Neural cell (in vitro differentiated cells): ENCODE results near the gene ALDH7A1. TPM values are rescaled to one million over a fixed set of nuclear protein-coding genes. Genes with fewer than 3 reads are reported as not detected.

Source experiments
- H2AFZ ChIP-seq: fragments of 200-600, 300-800 bp; sonication (generic), shearing (Covaris generic); 2 replicates; pipeline ENCODE4 v1.6.0; 2014; ENCODE audit warnings: low read depth, mild to moderate bottlenecking, antibody characterized with exemption, low read length, moderate library complexity
- H3F3A ChIP-seq: fragments of 200-600 bp; shearing (Covaris generic); 2 replicates; pipeline ENCODE4 v1.6.1; 2016; ENCODE audit warnings: mild to moderate bottlenecking, moderate library complexity, mixed read lengths, antibody characterized with exemption, low read length; ENCODE audit not compliant: insufficient read depth, poor library complexity, severe bottlenecking
- H3K27ac ChIP-seq: fragments of 200-600, 300-800 bp; sonication (generic), shearing (Covaris generic); 2 replicates; pipeline ENCODE4 v1.5.1; 2014; ENCODE audit warnings: mild to moderate bottlenecking, low read length, moderate library complexity
- H3K27me3 ChIP-seq: fragments of 300-800, 200-600 bp; sonication (generic), shearing (Covaris generic); 2 replicates; pipeline ENCODE4 v1.6.0; 2014; ENCODE audit warnings: mild to moderate bottlenecking, low read depth, low read length, moderate library complexity; ENCODE audit not compliant: insufficient read depth
- H3K36me3 ChIP-seq: fragments of 300-800, 200-600 bp; sonication (generic), shearing (Covaris generic); 2 replicates; pipeline ENCODE4 v1.5.1; 2014; ENCODE audit warnings: mild to moderate bottlenecking, antibody characterized with exemption, low read length, moderate library complexity; ENCODE audit not compliant: insufficient read depth
- H3K4me2 ChIP-seq: fragments of 300-800, 200-600 bp; sonication (generic), shearing (Covaris generic); 2 replicates; pipeline ENCODE4 v1.6.0; 2014; ENCODE audit warnings: mild to moderate bottlenecking, low read length
- H3K4me3 ChIP-seq: fragments of 300-800, 200-600 bp; sonication (generic), shearing (Covaris generic); 2 replicates; pipeline ENCODE4 v1.5.1; 2014; ENCODE audit warnings: mild to moderate bottlenecking, low read length, moderate library complexity
- H3K79me2 ChIP-seq: fragments of 200-600 bp; shearing (Covaris generic); replicated peaks from 2 replicates; pipeline ENCODE4 v1.6.0; 2014; ENCODE audit warnings: mild to moderate bottlenecking, low read length, moderate library complexity; ENCODE audit not compliant: insufficient read depth
- H3K9ac ChIP-seq: fragments of 300-800, 200-600 bp; sonication (generic), shearing (Covaris generic); 2 replicates; pipeline ENCODE4 v1.6.1; 2016; ENCODE audit warnings: mild to moderate bottlenecking, low read length, mixed read lengths
- H3K9me2 ChIP-seq: fragments of 200-600 bp; shearing (Covaris generic); 2 replicates; pipeline ENCODE4 v1.6.1; 2016; ENCODE audit warnings: mild to moderate bottlenecking, low read length, mixed read lengths; ENCODE audit not compliant: insufficient read depth
- H3K9me3 ChIP-seq: fragments of 200-600, 300-800 bp; sonication (generic), shearing (Covaris generic); 2 replicates; pipeline ENCODE4 v1.6.1; 2016; ENCODE audit warnings: mild to moderate bottlenecking, mixed run types, low read length, moderate library complexity, mixed read lengths
- H4K20me1 ChIP-seq: fragments of 200-600 bp; shearing (Covaris generic); 2 replicates; pipeline ENCODE4 v1.6.1; 2016; ENCODE audit warnings: mild to moderate bottlenecking, mixed run types; ENCODE audit not compliant: insufficient read depth
- EP300 ChIP-seq: fragments of 450-650 bp; conservative IDR thresholded peaks from 2 replicates; pipeline ENCODE4 v1.6.1; 2014; ENCODE audit warnings: antibody characterized with exemption, mild to moderate bottlenecking, moderate library complexity; ENCODE audit not compliant: poor library complexity, severe bottlenecking
- EZH2 ChIP-seq: fragments of 200-600, 300-800 bp; shearing (Covaris generic), sonication (generic); IDR thresholded peaks from 2 replicates; pipeline ENCODE4 v1.6.1; 2014; ENCODE audit warnings: antibody characterized with exemption, low read length, borderline replicate concordance, mild to moderate bottlenecking; ENCODE audit not compliant: insufficient read depth, poor library complexity, severe bottlenecking
- MXI1 ChIP-seq: fragments of 450-650 bp; conservative IDR thresholded peaks from 2 replicates; pipeline ENCODE4 v1.6.1; 2014; ENCODE audit warnings: antibody characterized with exemption, mild to moderate bottlenecking; ENCODE audit not compliant: poor library complexity, severe bottlenecking
- POLR2AphosphoS5 ChIP-seq: IDR thresholded peaks from 2 replicates; pipeline ENCODE4 v1.6.1; 2012
- RAD21 ChIP-seq: fragments of 450-650 bp; conservative IDR thresholded peaks from 2 replicates; pipeline ENCODE4 v1.6.1; 2014; ENCODE audit warnings: antibody characterized with exemption, mild to moderate bottlenecking, moderate library complexity
- SMC3 ChIP-seq: fragments of 450-650 bp; conservative IDR thresholded peaks from 2 replicates; pipeline ENCODE4 v1.6.1; 2014; ENCODE audit warnings: antibody characterized with exemption, mild to moderate bottlenecking, moderate library complexity; ENCODE audit not compliant: poor library complexity
- TAF1 ChIP-seq: IDR thresholded peaks from 2 replicates; pipeline ENCODE4 v1.6.1; 2012; ENCODE audit warnings: low read depth
- polyA plus RNA-seq: library from polyadenylated mRNA; depleted of rRNA; stranded (reverse); fragments of >200 nt; gene quantifications from 2 replicates; pipeline ENCODE4 v1.2.3, GENCODE V29; 2014
- TF ChIP-seq, protein P1 (sequence below): IDR thresholded peaks from 2 replicates; pipeline ENCODE4 v1.6.1; 2012; ENCODE audit warnings: borderline replicate concordance
- TF ChIP-seq, protein P2 (sequence below): fragments of 450-650 bp; IDR thresholded peaks from 2 replicates; pipeline ENCODE4 v1.5.1; 2014; ENCODE audit warnings: antibody characterized with exemption, mild to moderate bottlenecking, moderate library complexity; ENCODE audit not compliant: poor library complexity, severe bottlenecking

The ALDH7A1 gene
- polyA plus RNA-seq, 1 donor from 2014 or later, result 23.4 TPM

DNA sequence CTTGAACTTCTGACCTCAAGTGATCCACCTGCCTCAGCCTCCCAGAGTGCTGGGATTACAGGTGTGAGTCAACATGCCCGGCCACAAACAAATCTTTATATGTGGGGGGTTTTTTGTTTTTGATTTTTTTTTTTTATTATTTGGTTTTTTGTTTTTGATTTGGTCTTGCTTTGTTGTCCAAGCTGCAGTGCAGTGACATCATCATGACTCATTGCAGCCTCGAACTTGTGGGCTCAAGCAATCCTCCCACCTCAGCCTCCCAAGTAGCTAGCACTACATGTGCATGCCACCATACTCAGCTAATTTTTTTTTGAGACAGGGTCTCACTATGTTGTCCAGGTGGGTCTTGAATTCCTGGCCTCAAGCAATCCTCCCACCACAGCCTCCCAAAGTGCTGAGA, 42.4 kb downstream of the ALDH7A1 start:
- H3K36me3 ChIP-seq, result no peaks in the 10 kb centered on the region

DNA sequence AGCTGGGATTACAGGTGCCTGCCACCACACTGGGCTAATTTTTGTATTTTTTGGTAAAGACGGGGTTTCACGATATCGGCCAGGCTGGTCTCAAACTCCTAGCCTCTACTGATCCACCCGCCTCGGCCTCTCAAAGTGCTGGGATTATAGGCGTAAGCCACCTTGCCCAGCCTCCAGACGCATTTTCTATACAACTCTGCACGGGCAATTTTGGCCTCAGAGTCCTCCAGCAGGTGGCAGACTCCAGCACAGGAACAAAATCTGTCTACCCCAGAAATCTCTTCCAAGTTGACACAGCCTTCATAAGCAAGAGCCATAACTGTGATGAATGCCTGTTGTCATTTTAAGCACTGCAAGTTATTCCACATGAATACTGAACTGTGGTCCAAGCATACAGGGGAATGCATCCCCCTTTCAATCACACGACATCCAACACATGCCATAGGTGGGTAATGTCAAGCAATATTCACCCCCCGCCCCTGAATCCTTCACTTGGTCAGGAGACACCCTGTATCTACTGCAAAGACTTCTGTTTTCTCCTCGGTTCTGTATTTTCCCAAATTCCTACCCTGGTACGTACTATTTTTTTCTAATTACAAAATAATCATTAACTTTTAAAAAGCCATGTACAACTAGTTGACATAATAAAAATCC, 50.8 kb downstream of the ALDH7A1 start:
- Histone ChIP-seq H3K27me3 (no peaks in the 10 kb centered on the region), H4K20me1 (no peaks in the 10 kb centered on the region), H3K9me2 (no peaks in the 10 kb centered on the region), H3K4me2 (no peak overlapping the region), H3K9me3 (no peaks in the 10 kb centered on the region), H3F3A (no peaks in the 10 kb centered on the region), H2AFZ (no peak overlapping the region), H3K9ac (no peak overlapping the region), H3K79me2 (no peaks in the 10 kb centered on the region), H3K4me3 (no peak overlapping the region), H3K27ac (no peak overlapping the region), H3K36me3 (no peaks in the 10 kb centered on the region)
- TF ChIP-seq EP300 (no peak), RAD21 (no peak), MXI1 (no peak), TAF1 (no peak), EZH2 (no peak), SMC3 (no peak), POLR2AphosphoS5 (no peak)
- TF ChIP-seq, protein P1, sequence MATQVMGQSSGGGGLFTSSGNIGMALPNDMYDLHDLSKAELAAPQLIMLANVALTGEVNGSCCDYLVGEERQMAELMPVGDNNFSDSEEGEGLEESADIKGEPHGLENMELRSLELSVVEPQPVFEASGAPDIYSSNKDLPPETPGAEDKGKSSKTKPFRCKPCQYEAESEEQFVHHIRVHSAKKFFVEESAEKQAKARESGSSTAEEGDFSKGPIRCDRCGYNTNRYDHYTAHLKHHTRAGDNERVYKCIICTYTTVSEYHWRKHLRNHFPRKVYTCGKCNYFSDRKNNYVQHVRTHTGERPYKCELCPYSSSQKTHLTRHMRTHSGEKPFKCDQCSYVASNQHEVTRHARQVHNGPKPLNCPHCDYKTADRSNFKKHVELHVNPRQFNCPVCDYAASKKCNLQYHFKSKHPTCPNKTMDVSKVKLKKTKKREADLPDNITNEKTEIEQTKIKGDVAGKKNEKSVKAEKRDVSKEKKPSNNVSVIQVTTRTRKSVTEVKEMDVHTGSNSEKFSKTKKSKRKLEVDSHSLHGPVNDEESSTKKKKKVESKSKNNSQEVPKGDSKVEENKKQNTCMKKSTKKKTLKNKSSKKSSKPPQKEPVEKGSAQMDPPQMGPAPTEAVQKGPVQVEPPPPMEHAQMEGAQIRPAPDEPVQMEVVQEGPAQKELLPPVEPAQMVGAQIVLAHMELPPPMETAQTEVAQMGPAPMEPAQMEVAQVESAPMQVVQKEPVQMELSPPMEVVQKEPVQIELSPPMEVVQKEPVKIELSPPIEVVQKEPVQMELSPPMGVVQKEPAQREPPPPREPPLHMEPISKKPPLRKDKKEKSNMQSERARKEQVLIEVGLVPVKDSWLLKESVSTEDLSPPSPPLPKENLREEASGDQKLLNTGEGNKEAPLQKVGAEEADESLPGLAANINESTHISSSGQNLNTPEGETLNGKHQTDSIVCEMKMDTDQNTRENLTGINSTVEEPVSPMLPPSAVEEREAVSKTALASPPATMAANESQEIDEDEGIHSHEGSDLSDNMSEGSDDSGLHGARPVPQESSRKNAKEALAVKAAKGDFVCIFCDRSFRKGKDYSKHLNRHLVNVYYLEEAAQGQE, result no peak
- TF ChIP-seq, protein P2, sequence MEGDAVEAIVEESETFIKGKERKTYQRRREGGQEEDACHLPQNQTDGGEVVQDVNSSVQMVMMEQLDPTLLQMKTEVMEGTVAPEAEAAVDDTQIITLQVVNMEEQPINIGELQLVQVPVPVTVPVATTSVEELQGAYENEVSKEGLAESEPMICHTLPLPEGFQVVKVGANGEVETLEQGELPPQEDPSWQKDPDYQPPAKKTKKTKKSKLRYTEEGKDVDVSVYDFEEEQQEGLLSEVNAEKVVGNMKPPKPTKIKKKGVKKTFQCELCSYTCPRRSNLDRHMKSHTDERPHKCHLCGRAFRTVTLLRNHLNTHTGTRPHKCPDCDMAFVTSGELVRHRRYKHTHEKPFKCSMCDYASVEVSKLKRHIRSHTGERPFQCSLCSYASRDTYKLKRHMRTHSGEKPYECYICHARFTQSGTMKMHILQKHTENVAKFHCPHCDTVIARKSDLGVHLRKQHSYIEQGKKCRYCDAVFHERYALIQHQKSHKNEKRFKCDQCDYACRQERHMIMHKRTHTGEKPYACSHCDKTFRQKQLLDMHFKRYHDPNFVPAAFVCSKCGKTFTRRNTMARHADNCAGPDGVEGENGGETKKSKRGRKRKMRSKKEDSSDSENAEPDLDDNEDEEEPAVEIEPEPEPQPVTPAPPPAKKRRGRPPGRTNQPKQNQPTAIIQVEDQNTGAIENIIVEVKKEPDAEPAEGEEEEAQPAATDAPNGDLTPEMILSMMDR, result no peak

More for the DNA sequence above, 42.4 kb downstream of the ALDH7A1 start:
- no peak for TF ChIP-seq EP300
- no peak for TF ChIP-seq MXI1
- TF ChIP-seq RAD21, result no peak
- no peak for TF ChIP-seq EZH2
- no peak for TF ChIP-seq TAF1
- no peak for TF ChIP-seq POLR2AphosphoS5
- H3K9me3 ChIP-seq, result no peaks in the 10 kb centered on the region
- no peak overlapping the region for H3K27ac ChIP-seq
- H3K4me2 ChIP-seq, result no peak overlapping the region
- H3K27me3 ChIP-seq, result no peaks in the 10 kb centered on the region
- no peak overlapping the region for H2AFZ ChIP-seq
- no peak overlapping the region for H3K9ac ChIP-seq
- no peak overlapping the region for H3K4me3 ChIP-seq
- no peaks in the 10 kb centered on the region for H3F3A ChIP-seq
- H3K79me2 ChIP-seq, result no peaks in the 10 kb centered on the region
- no peaks in the 10 kb centered on the region for H3K9me2 ChIP-seq
- H4K20me1 ChIP-seq, result no peaks in the 10 kb centered on the region
